Measurements from ENCODE around the gene CAND1.

DNA sequence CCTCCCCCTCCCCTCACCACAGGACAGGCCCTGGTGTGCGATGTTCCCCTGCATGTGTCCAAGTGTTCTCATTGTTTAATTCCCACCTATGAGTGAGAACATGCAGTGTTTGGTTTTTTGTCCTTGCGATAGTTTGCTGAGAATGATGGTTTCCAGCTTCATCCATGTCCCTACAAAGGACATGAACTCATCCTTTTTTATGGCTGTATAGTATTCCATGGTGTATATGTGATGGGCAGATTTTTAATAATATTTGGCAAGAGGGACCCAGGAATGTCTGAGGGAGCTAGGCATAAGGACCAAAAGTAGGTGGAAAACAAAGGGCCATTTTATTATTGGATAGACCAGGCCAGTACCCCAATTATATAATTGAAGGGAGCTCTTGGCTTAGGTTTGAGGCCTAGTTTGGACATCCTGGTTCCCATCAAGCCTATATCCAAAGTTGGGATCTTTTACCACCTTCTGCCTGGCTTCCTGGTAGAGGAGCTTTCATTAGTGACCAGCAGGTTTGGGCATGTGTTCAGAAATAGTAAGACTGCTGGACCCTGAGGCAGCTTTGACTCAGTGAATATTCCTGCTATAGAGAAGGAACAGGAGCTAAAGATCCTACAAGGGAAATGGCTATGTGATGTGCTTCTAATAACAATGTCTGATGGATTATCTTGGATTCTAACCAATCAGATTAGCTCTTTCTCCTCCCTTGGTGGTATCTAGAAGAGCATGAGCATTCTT is 76.0 kb downstream of the CAND1 start:
- no peak for TF ChIP-seq FOXK2 (IDR thresholded peaks at IDR 0.05)
- no peak for TF ChIP-seq HDGF (IDR thresholded peaks at IDR 0.05; ENCODE audit: borderline replicate concordance)
- no peak for TF ChIP-seq SP1 (IDR thresholded peaks at IDR 0.05)
